Cardiac fibroblast (primary cell): ENCODE measurements around the gene MTA1.

Source experiments
- DNase-seq, 2 donors: peaks; one replicate each; pipeline versions ENCODE4 v3.0.0 to v3.0.0-alpha.2; 2010; ENCODE audit warnings: low read depth in 2 of 2
- H3K4me3 ChIP-seq, 2 donors: replicated peaks in 1 of 2; 1 replicate in 1 of 2; 2 replicates in 1 of 2; pipeline ENCODE4 v1.5.1; 2011; ENCODE audit warnings: low read depth in 2 of 2, low read length in 2 of 2, mild to moderate bottlenecking in 2 of 2, moderate library complexity in 1 of 2
- CTCF ChIP-seq: IDR thresholded peaks from one replicate; pipeline ENCODE4 v1.5.1; 2011; ENCODE audit warnings: low read depth, mild to moderate bottlenecking, low read length, inconsistent platforms

MTA1 gene

GRCh38 chr14:105432657-105433056 lies 13.0 kb downstream of the MTA1 start:
- no peak for TF ChIP-seq CTCF
- DNase-seq = no peak
- no peak overlapping the region for H3K4me3 ChIP-seq

DNA sequence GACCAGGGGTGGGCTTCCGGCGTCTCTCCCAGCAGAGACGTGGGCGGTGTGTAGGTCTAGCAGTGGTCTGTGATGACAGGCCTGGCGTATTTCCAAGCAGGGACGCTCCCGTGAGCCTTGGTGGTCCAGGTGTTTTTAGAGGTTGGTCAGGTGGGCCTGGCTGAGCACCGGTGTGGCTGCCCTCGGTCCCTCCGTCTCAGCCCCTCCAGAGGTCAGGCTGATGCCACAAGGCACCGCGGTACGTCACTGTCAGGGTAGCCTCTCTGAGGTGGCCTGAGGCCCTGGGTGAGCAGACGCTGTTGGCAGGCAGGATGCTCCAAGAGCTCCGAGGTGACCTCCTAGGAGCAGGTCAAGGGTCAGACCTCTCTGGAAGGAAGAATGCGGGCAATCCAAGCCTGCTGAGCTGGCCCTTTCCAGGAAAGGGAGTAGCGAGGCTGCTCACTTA lies 13.6 kb downstream of the MTA1 start:
- no peak overlapping the region for H3K4me3 ChIP-seq
- no peak for TF ChIP-seq CTCF
- no peak for DNase-seq

DNA sequence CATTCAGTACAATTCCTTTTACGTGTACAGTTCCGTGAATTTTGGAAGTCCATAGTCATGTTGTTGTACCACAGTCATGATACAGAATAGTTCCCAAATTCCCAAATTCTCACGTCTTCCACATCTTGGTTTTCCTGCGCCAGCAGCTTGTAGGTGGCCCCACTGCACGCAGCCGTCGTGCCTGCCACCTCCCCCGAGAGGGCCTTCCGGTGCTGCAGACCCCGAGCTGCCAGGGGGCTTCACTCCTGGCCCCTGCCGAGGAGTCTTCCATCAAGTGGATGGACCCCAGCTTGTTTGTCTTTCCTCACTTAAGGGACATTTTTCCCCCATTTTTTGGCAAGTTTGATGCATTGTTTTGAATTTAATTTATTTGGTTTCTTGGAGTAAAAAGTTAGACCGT lies 16.8 kb downstream of the MTA1 start:
- no peak overlapping the region for H3K4me3 ChIP-seq
- DNase-seq = no peak
- TF ChIP-seq CTCF = no peak

GRCh38 chr14:105436891-105437722 lies 17.5 kb downstream of the MTA1 start:
- no peak overlapping the region for H3K4me3 ChIP-seq
- no peak for DNase-seq
- no peak for TF ChIP-seq CTCF

- DNase-seq = no peak
- H3K4me3 ChIP-seq = no peak overlapping the region
- TF ChIP-seq CTCF = no peak
Observed at GRCh38 chr14:105437723-105438500, 18.3 kb downstream of the MTA1 start.

DNA sequence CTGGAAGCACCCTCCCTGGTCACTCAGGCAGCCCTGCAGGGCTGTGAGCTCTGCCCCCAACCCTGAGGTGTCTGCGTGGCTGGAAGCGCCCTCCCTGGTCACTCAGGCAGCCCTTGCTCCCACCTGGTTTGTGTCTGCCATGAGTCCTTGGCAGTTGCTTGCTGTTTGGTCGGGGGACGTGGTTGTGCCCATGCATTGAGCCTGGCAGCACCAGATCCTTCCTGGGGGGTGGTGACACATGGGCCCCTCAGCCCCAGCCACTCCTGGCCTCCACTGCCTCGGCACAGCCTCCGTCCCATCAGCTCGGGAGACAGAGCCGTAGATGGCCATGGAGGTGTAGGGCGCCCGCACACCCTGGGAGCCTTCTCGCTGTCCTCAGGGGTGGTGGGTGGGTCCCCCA lies 19.6 kb downstream of the MTA1 start:
- DNase-seq = no peak
- H3K4me3 ChIP-seq = no peak overlapping the region
- TF ChIP-seq CTCF = no peak
